H1 (cell line): ENCODE measurements around the gene PCCA. TPM values are rescaled to one million over a fixed set of nuclear protein-coding genes. Genes with fewer than 3 reads are reported as not detected.

Experiments
- SIN3A ChIP-seq, 2 experiments: IDR thresholded peaks in 1 of 2; conservative IDR thresholded peaks in 1 of 2; 2 replicates each; pipeline ENCODE4 v1.6.1; 2011 to 2012; ENCODE audit warnings: low read length in 2 of 2, improper control_type of control experiment in 1 of 2, low read depth in 1 of 2, mild to moderate bottlenecking in 1 of 2
- polyA plus RNA-seq, 7 experiments: library from polyadenylated mRNA; depleted of rRNA in 3 of 7; stranded (reverse) in 5 of 7; unstranded in 2 of 7; fragments of >200 nt in 5 of 7; fragments of 200-250 nt in 2 of 7; gene quantifications; 1 replicate in 5 of 7; 2 replicates in 1 of 7; 4 replicates in 1 of 7; pipeline versions ENCODE4 v1.2.1 to v1.2.3, GENCODE V29; 2011 to 2013; ENCODE audit warnings: missing spikeins in 2 of 7, mixed read lengths in 2 of 7
- total RNA-seq: library from RNA; stranded (reverse); fragmentation: NEBNext Ultra II Directional; extraction: Animal tissue kit (Norgen Biotek cat#: 25700); gene quantifications from 2 replicates; pipeline ENCODE4 v1.2.1, GENCODE V29; 2021

PCCA gene
- total and polyA plus RNA-seq, 2 of the 8 experiments (the other 6 are each of a cell fraction or from before 2014, with no cell fraction given): 18.4 to 49.8 TPM

DNA sequence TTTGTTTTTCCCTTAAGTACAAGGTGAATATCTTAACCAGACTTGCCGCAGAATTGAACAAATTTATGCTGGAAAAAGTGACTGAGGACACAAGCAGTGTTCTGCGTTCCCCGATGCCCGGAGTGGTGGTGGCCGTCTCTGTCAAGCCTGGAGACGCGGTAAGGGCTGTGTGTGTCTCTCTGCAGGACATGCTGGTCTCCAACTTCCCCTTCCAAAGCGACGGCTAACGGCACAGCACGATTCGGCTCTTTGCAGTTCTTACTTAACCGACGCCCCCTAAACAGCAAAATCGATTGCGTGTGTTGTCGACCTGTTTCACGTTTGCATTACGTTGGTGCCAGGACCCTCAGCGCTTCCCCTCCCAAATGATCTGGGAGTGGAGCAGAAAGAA lies 426.5 kb downstream of the PCCA start (continued):
- TF ChIP-seq SIN3A (conservative IDR thresholded peaks at IDR 0.05 in 1 of 2, IDR thresholded peaks at IDR 0.05 in 1 of 2; ENCODE audit: low read depth in 1 of 2, low read length in 2 of 2): no peak
- TF ChIP-seq, all 59 proteins: peak for 0
